Natural killer cell treated with Interleukin-12 subunit alpha and Interleukin-12 subunit beta and Interleukin-15 and Interleukin-18, amount 100 ng/mL, for 72 hours (primary cell): ENCODE measurements around the gene ZNF500. TPM values are rescaled to one million over a fixed set of nuclear protein-coding genes. Genes with fewer than 3 reads are reported as not detected.

Source experiments
- ATAC-seq, 2 donors: fragments of 150-1000 bp; cut with Tn5 transposase in 1 of 2; sonication (Bioruptor Pico), chemical (Tn5 transposase) in 1 of 2; 2 replicates each; pipeline ENCODE4 v1.10.0; 2021
- DNase-seq: peaks from one replicate; pipeline ENCODE4 v3.0.0; 2022; ENCODE audit warnings: low spot score
- H3K27ac Mint-ChIP-seq, 2 donors: 1 replicate in 1 of 2; 2 replicates in 1 of 2; pipeline ENCODE4 v1.8.0; 2022; ENCODE audit warnings: mixed read lengths in 2 of 2, mild to moderate bottlenecking in 1 of 2, moderate library complexity in 1 of 2
- H3K27me3 Mint-ChIP-seq, 2 donors: 1 replicate in 1 of 2; 2 replicates in 1 of 2; pipeline ENCODE4 v1.8.0; 2022; ENCODE audit warnings: mixed read lengths in 2 of 2
- H3K36me3 Mint-ChIP-seq: one replicate; pipeline ENCODE4 v1.8.0; 2022; ENCODE audit warnings: mixed read lengths
- H3K4me1 Mint-ChIP-seq, 2 donors: 1 replicate in 1 of 2; 2 replicates in 1 of 2; pipeline ENCODE4 v1.8.0; 2022; ENCODE audit warnings: low read depth in 2 of 2, mixed read lengths in 2 of 2, mild to moderate bottlenecking in 1 of 2
- H3K4me3 Mint-ChIP-seq: one replicate; pipeline ENCODE4 v1.8.0; 2022; ENCODE audit warnings: mixed read lengths
- H3K9me3 Mint-ChIP-seq: 2 replicates; pipeline ENCODE4 v1.8.0; 2022; ENCODE audit warnings: mixed read lengths
- total RNA-seq, 2 donors: library from RNA; stranded (reverse); gene quantifications; one replicate each; pipeline ENCODE4 v1.2.3, GENCODE V29; 2022

ZNF500 gene
- total RNA-seq = 10 to 100 TPM; 12.2 to 20.9 TPM

DNA sequence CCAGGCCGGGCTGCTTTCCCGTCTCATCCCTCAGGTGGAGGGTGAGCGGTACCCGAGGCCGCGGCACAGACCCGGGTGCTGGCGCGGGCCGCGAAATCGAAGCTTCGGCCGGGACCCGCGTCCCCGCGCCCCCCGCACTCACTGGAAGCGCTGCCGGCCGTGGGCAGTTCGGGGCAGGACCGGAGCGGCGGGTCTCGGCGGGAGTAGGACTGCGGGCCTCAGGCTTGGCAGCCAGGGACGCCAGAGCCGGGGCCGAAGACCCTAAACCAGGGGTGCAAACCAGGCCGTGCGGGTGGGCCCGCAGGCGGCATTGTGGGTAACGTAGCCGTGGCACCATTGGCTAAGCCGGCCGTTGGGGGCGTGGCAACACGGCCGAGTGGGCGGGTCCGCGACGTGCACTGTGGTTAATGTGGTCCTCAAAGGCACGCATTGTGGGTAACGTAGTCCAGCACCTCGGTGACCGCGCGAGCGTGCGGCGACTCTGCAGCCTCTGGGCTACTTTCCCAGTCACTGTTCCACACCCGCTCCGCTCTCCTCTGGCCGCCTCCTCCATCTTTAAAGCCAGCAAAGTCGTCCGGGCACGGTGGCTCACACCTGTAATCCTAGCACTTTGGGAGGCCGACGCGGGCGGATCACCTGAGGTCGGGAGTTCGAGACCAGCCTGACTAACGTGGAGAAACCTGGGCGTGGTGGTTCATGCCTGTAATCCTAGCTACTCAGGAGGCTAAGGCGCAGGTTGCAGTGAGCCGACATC, at the start of gene ZNF500:
Gene ZNF500, minus strand, starts transcription at position 288 of the 754 bp plus-strand sequence. CDS start 1,184 bp downstream, outside the sequence.
- peak; percentile 96 for ATAC-seq
- Mint-ChIP-seq H3K4me1 (peaks cover 23 to 26% of the 10 kb centered on the region in 2 donors), H3K4me3 (peak within 1 kb of the TSS; percentile 97), H3K27ac (peak within 1 kb of the TSS; percentile 77 to 92), H3K9me3 (no peaks in the 10 kb centered on the region), H3K36me3 (no peaks in the 10 kb centered on the region), H3K27me3 (no peaks in the 10 kb centered on the region)
- peak; percentile 97 for DNase-seq

DNA sequence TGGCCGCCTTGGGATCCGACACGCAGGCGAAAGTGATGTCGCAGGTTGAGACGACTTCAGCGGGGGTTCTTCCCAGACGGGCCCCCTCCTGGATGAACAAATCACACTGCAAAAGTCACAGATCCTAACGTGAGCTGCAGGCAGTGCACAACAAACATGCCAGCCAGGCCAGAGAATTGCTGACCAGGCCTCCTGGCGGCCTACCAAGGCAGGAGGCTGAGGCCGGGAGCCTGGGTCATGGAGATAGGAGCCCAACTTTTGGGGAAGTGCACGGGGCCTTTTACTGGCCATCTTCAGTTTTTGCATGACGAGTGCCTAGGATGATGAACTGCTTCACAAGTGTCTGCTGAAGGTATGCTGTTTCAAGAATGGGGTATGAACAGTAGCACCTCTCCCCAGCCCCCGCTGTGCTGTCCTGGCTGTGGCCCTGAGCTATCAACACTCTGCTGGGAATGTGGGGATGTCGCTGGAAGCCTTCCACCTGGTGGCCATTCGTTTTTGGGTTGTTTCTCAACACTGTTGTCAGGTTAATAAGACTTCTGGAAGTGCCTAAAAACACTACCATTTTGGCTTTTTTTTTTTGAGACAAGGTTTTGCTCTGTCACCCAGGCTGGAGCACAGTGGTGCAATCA, 47.7 kb upstream of the ZNF500 start:
- ATAC-seq (no peak), DNase-seq (no peak)
- H3K9me3 Mint-ChIP-seq = no peaks in the 10 kb centered on the region
- H3K36me3 Mint-ChIP-seq = peaks cover 13% of the 10 kb centered on the region
- H3K27me3 Mint-ChIP-seq = no peaks in the 10 kb centered on the region
- no peak overlapping the region for H3K4me3 Mint-ChIP-seq
- no peak overlapping the region for H3K27ac Mint-ChIP-seq
- peaks cover 0 to 4% of the 10 kb centered on the region in 2 donors for H3K4me1 Mint-ChIP-seq

DNA sequence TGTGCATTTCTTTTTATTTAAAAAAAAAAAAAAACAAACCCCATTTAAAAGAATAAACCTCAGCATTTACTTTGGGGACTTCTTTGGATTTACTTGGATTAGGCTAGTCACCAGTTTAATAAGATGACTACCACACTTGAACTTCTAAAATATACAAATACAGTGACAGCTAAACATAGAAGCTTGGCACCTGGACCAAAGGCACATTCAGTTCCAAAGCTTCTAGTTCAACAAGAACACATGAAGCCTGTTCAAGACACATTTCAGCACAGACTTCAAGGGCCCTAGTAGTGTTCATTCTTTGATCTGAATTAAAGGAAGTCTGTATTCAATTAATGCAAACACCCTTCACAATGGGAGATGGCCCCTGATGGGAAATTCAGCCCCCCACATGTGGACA, 47.1 kb upstream of the ZNF500 start:
- Mint-ChIP-seq H3K36me3 (peaks cover 13% of the 10 kb centered on the region), H3K4me3 (no peak overlapping the region), H3K27ac (no peak overlapping the region), H3K9me3 (no peaks in the 10 kb centered on the region), H3K27me3 (no peaks in the 10 kb centered on the region), H3K4me1 (peaks cover 0 to 4% of the 10 kb centered on the region in 2 donors)
- ATAC-seq (no peak), DNase-seq (no peak)

DNA sequence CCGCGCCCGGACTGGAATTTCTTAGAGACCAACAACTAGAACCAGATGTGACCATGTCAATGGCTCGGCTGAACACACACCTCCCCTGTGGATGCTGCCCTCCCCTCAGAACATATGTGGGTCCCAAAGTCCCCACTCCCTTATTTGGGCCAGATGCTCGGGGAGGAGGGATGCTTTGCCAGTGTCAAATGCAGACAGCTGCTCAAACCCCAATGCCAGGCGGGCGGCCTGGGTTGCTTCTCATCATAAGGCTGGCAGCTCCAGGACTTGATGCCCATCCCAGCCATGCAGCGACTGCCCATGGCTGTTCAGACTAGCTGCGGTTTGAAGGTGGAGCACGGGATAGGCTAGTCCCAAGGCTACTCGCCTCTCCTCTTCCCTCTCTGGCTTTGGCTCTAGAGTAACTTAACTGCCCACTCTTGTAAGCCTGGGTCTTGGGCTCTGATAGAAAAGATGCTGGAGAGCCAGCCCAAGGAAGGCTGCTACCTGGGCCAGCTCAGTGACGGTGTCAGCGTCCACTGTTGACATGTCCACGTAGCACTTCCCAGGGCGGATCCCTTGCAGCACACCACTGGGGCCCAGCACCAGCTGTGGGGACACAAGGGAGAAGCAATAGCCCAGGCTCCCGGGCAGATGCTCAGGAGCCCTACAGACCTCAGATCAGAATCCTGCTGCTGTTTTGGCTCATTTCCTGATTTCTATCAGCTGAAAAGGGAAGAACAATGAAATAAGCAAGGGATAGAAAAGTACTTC, 46.5 kb upstream of the ZNF500 start:
- Mint-ChIP-seq H3K27me3 (no peaks in the 10 kb centered on the region), H3K4me3 (no peak overlapping the region), H3K36me3 (peaks cover 7% of the 10 kb centered on the region), H3K4me1 (no peaks in the 10 kb centered on the region), H3K9me3 (no peaks in the 10 kb centered on the region), H3K27ac (no peak overlapping the region)
- ATAC-seq (no peak), DNase-seq (no peak)

DNA sequence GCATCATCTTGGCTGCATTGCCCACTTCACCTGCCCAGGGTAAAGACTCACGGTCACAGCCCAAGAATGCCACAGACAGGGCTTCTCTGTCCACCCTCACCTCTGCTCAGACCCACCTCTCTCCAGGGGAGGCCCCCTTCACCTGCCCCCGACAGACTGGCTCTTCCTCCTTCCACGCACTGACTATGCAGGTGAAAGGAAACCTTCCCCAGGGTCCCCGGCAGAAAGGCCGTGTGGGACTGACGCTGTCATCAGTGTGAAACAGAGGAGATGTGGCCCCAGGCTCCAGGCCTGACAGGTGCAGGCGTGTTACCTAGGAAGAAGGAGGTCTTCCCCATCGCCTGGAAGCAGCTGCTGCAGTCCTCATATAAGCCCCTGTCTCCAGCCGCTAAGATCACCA, 44.8 kb upstream of the ZNF500 start:
- DNase-seq = no peak
- Mint-ChIP-seq H3K36me3 (peaks cover 14% of the 10 kb centered on the region), H3K27me3 (no peaks in the 10 kb centered on the region), H3K27ac (no peak overlapping the region), H3K9me3 (no peaks in the 10 kb centered on the region), H3K4me1 (no peaks in the 10 kb centered on the region), H3K4me3 (no peak overlapping the region)
- ATAC-seq = peak; percentile 17 to 50

DNA sequence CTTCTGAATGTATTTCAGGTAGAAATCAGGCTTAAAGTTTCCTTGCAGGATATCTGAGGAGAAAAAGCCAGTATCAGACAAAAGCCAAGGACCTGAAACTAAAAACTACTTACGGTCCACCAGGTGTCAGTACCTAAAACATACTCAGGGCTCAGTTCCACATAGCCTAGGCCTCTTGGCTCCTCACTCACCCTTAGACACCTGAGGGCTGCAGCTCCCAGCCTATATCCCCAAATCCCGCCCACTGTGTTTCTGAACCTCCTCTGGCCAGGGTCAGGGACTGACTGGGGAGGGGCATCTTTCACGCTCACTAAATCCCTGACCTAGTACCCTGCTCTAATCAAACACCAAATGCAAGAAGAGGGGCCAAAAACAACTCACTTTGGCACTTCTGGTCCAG, 44.3 kb upstream of the ZNF500 start:
- Mint-ChIP-seq H3K27me3 (no peaks in the 10 kb centered on the region), H3K9me3 (no peaks in the 10 kb centered on the region), H3K36me3 (peaks cover 14% of the 10 kb centered on the region), H3K4me1 (no peaks in the 10 kb centered on the region), H3K27ac (no peak overlapping the region), H3K4me3 (no peak overlapping the region)
- ATAC-seq (peak in 1 of 2 donors; percentile 41), DNase-seq (no peak)

DNA sequence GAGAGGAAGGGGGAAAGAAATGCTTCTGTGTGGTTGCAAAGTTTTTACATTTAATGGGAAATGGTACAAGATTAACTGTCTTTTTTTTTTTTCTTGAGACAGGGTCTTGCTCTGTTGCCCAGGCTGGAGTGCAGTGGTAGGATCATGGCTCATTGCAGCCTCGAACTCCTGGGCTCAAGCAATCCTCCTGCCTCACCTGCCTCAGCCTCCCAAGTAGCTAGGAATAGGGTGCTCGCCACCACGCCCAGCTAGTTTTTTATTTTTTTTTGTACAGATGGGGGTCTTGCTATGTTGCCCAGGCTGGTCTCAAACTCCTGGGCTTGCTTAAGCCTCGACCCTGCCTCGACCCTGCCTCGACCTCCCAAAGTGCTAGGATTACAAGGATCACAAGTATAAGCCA, 39.3 kb upstream of the ZNF500 start:
- no peak overlapping the region for H3K4me3 Mint-ChIP-seq
- DNase-seq (no peak), ATAC-seq (no peak)
- no peaks in the 10 kb centered on the region for H3K27me3 Mint-ChIP-seq
- no peaks in the 10 kb centered on the region for H3K9me3 Mint-ChIP-seq
- H3K36me3 Mint-ChIP-seq = peaks cover 7% of the 10 kb centered on the region
- no peak overlapping the region for H3K27ac Mint-ChIP-seq
- H3K4me1 Mint-ChIP-seq = peaks cover 0 to 5% of the 10 kb centered on the region in 2 donors

DNA sequence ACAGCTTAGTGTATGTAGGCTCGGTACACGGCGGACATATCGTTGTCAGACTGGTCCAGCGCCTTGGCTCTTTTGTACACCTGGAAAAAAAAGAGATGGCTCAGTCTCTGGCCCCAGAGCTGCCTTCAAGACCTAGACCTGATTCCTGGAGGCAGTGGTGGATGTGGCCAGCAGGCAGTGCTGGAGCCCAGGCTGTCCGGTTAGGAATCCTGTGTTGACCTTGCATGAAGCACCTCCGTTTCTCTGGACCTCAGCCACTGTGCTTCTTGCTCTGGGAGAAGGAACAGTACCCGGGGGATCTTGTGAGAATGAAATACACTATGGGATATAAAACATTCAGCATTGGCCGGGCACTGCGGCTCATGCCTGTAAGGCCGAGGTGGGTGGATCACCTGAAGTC, 38.3 kb upstream of the ZNF500 start:
- DNase-seq (no peak), ATAC-seq (no peak)
- Mint-ChIP-seq H3K27ac (no peak overlapping the region), H3K9me3 (no peaks in the 10 kb centered on the region), H3K36me3 (peaks cover 7% of the 10 kb centered on the region), H3K4me3 (no peak overlapping the region), H3K4me1 (peaks cover 0 to 8% of the 10 kb centered on the region in 2 donors), H3K27me3 (no peaks in the 10 kb centered on the region)

DNA sequence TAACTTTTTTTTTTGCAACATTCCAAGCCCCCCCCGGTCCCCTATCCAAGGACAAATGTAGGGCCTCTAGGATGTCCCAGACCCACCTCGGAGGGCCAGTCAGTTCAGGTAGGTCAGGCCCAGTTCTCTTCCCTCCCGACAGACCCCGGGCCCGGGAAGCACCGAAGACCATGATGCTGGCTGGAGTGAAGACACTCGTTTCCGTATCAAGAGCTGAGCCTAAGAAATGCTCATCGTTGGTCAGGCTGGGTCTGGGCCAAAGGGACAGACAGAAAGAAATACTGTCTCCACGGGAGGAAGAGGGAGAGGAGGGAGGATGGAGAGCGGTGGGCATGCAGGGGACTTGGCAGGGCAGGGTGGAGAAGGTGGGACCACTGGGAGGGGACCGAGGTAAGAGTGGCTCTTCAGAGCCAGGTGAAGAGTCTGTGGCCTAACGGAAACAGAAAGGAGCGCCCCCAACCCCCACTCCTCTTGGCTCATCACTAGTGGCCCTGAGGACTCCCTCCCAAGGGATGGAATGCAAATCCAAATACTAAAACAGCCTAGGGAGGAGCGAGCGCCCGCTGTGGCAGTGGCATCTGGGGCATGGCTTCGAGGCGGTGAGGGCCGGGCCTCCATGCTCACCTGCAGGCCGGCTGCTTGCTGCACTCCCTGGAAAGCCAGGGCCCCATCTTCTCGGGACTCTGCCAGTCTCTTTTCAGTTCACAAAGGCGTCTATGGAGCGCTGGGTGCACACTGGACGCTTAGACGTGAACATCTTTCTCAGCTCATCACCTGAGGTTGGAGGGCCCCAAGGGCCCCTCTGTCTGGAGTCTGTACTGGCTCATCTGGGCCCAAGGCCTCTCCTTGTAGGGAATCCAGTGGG, 37.2 kb upstream of the ZNF500 start:
- no peak for ATAC-seq
- peaks cover 0 to 8% of the 10 kb centered on the region in 2 donors for H3K4me1 Mint-ChIP-seq
- peak overlapping the region; percentile 48 for H3K4me3 Mint-ChIP-seq
- H3K36me3 Mint-ChIP-seq = peaks cover 7% of the 10 kb centered on the region
- H3K27me3 Mint-ChIP-seq = no peaks in the 10 kb centered on the region
- DNase-seq = no peak
- no peaks in the 10 kb centered on the region for H3K9me3 Mint-ChIP-seq
- H3K27ac Mint-ChIP-seq = peak overlapping the region in 1 of 2 donors; percentile 27

DNA sequence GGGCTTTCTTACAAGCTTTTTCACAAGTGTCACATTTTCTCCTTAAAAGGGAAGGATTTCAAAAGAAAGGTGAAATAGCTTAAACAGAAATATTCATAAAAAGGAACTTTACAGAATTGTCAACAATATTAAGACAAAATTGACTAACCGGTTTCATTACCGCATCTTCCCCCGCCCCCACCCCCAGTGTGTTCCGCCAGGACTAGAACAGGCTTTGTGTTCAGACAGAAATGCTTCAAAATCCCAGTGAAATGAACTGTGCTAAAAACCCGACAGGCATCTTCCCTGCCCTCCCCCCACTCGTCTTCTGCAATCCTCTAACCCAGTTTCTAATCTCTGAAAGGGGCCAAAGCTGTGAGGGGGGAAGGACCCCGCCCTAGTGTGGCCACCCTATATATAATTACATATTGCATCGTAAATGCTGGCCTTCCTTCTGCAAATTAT, 36.5 kb upstream of the ZNF500 start:
- Mint-ChIP-seq H3K4me1 (peaks cover 0 to 8% of the 10 kb centered on the region in 2 donors), H3K9me3 (no peaks in the 10 kb centered on the region), H3K4me3 (peak overlapping the region; percentile 79), H3K36me3 (peaks cover 7% of the 10 kb centered on the region), H3K27ac (peak overlapping the region in 1 of 2 donors; percentile 70), H3K27me3 (no peaks in the 10 kb centered on the region)
- no peak for DNase-seq
- ATAC-seq = no peak

DNA sequence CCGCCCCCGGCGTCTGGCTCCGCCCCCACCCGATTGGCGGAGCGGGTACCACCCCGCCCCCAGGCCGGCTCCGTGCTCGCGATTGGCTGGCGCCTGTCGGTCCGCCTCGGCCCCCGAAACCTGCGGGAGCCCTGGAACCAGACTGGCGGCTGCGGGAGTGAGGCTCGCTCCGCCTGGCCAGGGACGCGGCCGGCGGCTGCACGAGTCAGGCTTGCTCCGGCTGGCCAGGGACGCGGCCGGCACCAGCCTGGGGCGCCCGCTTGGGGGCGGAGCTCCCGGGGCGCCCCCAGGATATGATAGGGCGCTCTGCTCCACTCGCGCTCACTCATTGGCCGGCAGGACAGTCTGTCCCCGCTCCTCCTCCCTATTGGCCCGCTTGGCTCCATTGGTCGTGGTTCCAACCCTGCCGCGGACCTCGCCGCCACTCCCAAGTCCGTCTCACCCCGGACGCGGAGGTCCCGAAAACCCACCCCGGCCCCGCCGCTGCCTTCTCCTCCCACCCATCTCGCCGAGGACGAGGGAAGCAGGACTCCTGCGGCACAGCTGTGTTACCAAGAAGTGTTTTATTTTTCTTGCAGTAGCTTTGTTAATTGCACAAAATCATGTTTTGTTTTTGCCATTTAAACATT, 35.8 kb upstream of the ZNF500 start:
- ATAC-seq = peak; percentile 97
- H3K9me3 Mint-ChIP-seq = no peaks in the 10 kb centered on the region
- peak; percentile 92 for DNase-seq
- no peaks in the 10 kb centered on the region for H3K27me3 Mint-ChIP-seq
- peaks cover 0 to 8% of the 10 kb centered on the region in 2 donors for H3K4me1 Mint-ChIP-seq
- H3K4me3 Mint-ChIP-seq = peak overlapping the region; percentile 79
- peaks cover 6% of the 10 kb centered on the region for H3K36me3 Mint-ChIP-seq
- peak overlapping the region in 1 of 2 donors; percentile 70 for H3K27ac Mint-ChIP-seq

DNA sequence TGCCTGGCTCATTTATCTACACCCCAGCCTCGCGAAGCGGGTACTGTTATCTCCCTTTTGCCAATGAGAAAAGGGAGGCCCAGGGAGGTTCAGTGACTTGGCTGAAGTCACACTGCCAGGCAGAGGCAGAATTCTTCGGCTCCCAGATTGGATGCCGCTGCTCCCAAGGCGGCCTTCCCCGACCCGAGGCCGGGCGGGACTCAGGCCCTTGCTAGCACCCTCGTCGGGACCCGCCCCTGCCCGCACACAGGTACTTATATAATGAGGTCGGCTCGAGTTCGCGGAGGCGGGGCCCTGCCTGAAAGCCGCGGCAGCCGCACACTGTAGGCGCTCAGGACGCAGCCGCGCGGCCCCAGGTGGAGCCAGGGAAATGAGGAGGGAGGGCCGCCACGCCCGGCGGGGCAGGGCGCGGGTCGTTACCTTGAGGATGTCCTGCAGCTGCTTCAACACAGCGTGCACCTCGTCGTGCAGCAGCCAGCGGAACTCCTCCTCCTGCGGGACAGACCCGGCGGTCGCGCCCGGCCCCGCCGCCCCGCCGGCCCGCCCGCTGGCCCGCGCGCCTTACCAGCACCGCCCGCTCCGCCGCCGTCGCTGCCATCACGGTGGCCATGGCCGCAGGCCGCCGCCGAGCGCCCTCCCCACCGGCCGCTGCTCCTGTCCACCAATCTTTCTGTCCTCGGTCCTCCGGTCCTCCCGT, 35.1 kb upstream of the ZNF500 start, which contains the start of gene ROGDI:
Gene ROGDI, minus strand, starts transcription at position 672 of the 697 bp plus-strand sequence. Its CDS starts 62 bp downstream, at position 610.
- DNase-seq = peak; percentile 77
- Mint-ChIP-seq H3K36me3 (no peaks in the 10 kb centered on the region), H3K27me3 (no peaks in the 10 kb centered on the region), H3K4me1 (peaks cover 0 to 8% of the 10 kb centered on the region in 2 donors), H3K27ac (peak within 1 kb of the TSS in 1 of 2 donors; percentile 70), H3K4me3 (peak within 1 kb of the TSS; percentile 79), H3K9me3 (no peaks in the 10 kb centered on the region)
- ATAC-seq = peak; percentile 63 to 69
